ENCODE results near the gene TBK1.

TBK1 gene

DNA sequence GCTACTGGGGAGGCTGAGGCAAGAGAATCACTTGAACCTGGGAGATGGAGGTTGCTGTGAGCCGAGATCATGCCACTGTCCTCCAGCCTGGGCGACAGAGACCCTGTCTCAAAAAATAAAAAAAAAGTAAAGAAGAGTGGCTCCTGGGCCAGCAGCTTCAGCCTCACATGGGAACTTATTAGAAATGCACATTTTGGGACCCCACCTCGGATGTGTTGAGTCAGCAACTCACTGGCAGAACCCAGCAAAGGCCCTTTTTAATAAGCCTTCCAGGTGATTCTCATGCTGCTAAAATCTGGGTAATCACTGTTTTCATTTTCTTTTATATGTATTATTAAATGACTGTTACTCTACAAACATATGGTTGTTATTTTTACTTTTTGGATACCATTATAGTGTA lies 41.6 kb downstream of the TBK1 start:
- H3K27ac ChIP-seq (ENCODE audit: low read length), result no peak overlapping the region
- TF ChIP-seq EZH2 (optimal IDR thresholded peaks at IDR 0.05; ENCODE audit: low read depth, low read length), result no peak
- TF ChIP-seq, protein P1, sequence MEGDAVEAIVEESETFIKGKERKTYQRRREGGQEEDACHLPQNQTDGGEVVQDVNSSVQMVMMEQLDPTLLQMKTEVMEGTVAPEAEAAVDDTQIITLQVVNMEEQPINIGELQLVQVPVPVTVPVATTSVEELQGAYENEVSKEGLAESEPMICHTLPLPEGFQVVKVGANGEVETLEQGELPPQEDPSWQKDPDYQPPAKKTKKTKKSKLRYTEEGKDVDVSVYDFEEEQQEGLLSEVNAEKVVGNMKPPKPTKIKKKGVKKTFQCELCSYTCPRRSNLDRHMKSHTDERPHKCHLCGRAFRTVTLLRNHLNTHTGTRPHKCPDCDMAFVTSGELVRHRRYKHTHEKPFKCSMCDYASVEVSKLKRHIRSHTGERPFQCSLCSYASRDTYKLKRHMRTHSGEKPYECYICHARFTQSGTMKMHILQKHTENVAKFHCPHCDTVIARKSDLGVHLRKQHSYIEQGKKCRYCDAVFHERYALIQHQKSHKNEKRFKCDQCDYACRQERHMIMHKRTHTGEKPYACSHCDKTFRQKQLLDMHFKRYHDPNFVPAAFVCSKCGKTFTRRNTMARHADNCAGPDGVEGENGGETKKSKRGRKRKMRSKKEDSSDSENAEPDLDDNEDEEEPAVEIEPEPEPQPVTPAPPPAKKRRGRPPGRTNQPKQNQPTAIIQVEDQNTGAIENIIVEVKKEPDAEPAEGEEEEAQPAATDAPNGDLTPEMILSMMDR (IDR thresholded peaks at IDR 0.05; ENCODE audit: low read length), result no peak
- TF ChIP-seq EZH2phosphoT487 (IDR thresholded peaks at IDR 0.05; ENCODE audit: low read length), result no peak
- no peaks in the 10 kb centered on the region for H3K27me3 ChIP-seq (replicated peaks; ENCODE audit: insufficient read depth, low read length)
- H3K4me3 ChIP-seq (ENCODE audit: low read length), result no peak overlapping the region
- H3K9ac ChIP-seq (ENCODE audit: low read length), result no peak overlapping the region
- no peaks in the 10 kb centered on the region for H3K4me1 ChIP-seq (ENCODE audit: low read length)
- DNase-seq, result no peak
- H3F3A ChIP-seq (ENCODE audit: insufficient read depth, low read length), result no peaks in the 10 kb centered on the region
- no peaks in the 10 kb centered on the region for H3K79me2 ChIP-seq (ENCODE audit: low read length)
- H3K4me2 ChIP-seq (ENCODE audit: low read depth, low read length), result no peak overlapping the region
- peaks cover 23% of the 10 kb centered on the region for H3K36me3 ChIP-seq (replicated peaks; ENCODE audit: insufficient read depth, low read length)
- H4K20me1 ChIP-seq (ENCODE audit: insufficient read depth, low read length), result no peaks in the 10 kb centered on the region
- no peak overlapping the region for H2AFZ ChIP-seq (ENCODE audit: low read length)
- no peaks in the 10 kb centered on the region for H3K9me2 ChIP-seq (replicated peaks; ENCODE audit: insufficient read depth, low read length)
- no peaks in the 10 kb centered on the region for H3K9me3 ChIP-seq (replicated peaks; ENCODE audit: insufficient read depth, low read length)

DNA sequence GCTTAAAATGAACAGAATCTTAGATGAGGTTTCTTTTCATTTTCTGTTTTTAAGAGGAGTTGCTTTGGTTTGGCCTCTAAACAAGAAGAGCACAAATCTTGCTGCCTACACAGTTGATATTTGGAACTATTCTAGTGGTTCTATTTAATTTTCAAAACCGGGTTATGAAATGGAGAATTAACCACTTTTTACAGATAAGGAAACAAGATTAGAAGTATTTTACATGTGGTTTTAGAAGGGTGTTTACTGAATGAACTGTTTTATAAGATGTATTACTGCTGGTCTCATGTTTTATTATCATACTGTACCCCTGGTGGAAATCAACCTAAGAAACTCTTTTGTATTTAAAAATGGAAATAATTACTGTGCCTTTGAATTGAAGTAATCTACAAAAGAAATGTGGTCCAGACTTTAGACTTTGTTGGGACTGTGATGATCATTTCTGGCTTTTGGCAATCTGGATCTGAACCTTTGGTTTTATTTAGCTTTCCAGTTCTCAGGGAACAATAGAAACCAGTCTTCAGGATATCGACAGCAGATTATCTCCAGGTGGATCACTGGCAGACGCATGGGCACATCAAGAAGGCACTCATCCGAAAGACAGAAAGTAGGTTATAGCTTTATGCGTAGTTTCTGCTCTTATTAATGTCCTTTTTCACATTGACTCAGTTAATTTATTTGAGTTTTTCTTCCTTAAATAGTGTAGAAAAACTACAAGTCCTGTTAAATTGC lies 43.2 kb downstream of the TBK1 start:
- Histone ChIP-seq H3K4me3 (ENCODE audit: low read length) (no peak overlapping the region), H2AFZ (ENCODE audit: low read length) (no peak overlapping the region), H3K79me2 (ENCODE audit: low read length) (no peaks in the 10 kb centered on the region), H3K9me3 (replicated peaks; ENCODE audit: insufficient read depth, low read length) (no peaks in the 10 kb centered on the region), H3K4me2 (ENCODE audit: low read depth, low read length) (no peak overlapping the region), H3F3A (ENCODE audit: insufficient read depth, low read length) (no peaks in the 10 kb centered on the region), H3K27me3 (replicated peaks; ENCODE audit: insufficient read depth, low read length) (no peaks in the 10 kb centered on the region), H3K27ac (ENCODE audit: low read length) (no peak overlapping the region), H3K36me3 (replicated peaks; ENCODE audit: insufficient read depth, low read length) (peaks cover 23% of the 10 kb centered on the region), H3K9me2 (replicated peaks; ENCODE audit: insufficient read depth, low read length) (no peaks in the 10 kb centered on the region), H3K4me1 (ENCODE audit: low read length) (no peaks in the 10 kb centered on the region), H4K20me1 (ENCODE audit: insufficient read depth, low read length) (no peaks in the 10 kb centered on the region), H3K9ac (ENCODE audit: low read length) (no peak overlapping the region)
- TF ChIP-seq, protein P1 (IDR thresholded peaks at IDR 0.05; ENCODE audit: low read length), result no peak
- TF ChIP-seq EZH2 (optimal IDR thresholded peaks at IDR 0.05; ENCODE audit: low read depth, low read length) (no peak), EZH2phosphoT487 (IDR thresholded peaks at IDR 0.05; ENCODE audit: low read length) (no peak)
- DNase-seq, result no peak

DNA sequence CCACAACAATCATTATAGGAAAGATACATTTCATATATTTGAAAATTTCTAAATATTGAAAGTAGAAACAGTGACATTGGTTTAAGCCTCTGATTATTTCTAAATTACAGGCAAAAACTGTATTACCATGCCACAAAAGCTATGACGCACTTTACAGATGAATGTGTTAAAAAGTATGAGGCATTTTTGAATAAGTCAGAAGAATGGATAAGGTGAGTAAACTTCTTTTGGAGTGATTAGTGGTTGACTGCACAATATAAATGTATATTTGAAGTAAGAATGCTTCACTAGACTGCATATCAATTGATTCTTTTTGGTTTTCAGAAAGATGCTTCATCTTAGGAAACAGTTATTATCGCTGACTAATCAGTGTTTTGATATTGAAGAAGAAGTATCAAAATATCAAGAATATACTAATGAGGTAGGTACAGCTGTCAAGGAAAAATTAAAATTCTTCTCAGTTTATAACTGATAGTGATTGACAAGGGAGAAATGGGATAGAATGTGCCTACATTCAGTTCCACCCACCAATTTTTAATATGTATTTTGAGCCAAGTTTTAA lies 45.0 kb downstream of the TBK1 start:
- Histone ChIP-seq H3K27ac (ENCODE audit: low read length) (no peak overlapping the region), H4K20me1 (ENCODE audit: insufficient read depth, low read length) (no peaks in the 10 kb centered on the region), H3K4me1 (ENCODE audit: low read length) (no peaks in the 10 kb centered on the region), H2AFZ (ENCODE audit: low read length) (no peak overlapping the region), H3K4me2 (ENCODE audit: low read depth, low read length) (no peak overlapping the region), H3K4me3 (ENCODE audit: low read length) (no peak overlapping the region), H3K79me2 (ENCODE audit: low read length) (no peaks in the 10 kb centered on the region), H3K27me3 (replicated peaks; ENCODE audit: insufficient read depth, low read length) (no peaks in the 10 kb centered on the region), H3K9ac (ENCODE audit: low read length) (no peak overlapping the region), H3K36me3 (replicated peaks; ENCODE audit: insufficient read depth, low read length) (peaks cover 16% of the 10 kb centered on the region), H3F3A (ENCODE audit: insufficient read depth, low read length) (no peaks in the 10 kb centered on the region), H3K9me3 (replicated peaks; ENCODE audit: insufficient read depth, low read length) (no peaks in the 10 kb centered on the region), H3K9me2 (replicated peaks; ENCODE audit: insufficient read depth, low read length) (no peaks in the 10 kb centered on the region)
- TF ChIP-seq EZH2 (optimal IDR thresholded peaks at IDR 0.05; ENCODE audit: low read depth, low read length) (no peak), EZH2phosphoT487 (IDR thresholded peaks at IDR 0.05; ENCODE audit: low read length) (no peak)
- TF ChIP-seq, protein P1 (IDR thresholded peaks at IDR 0.05; ENCODE audit: low read length), result no peak
- DNase-seq, result no peak
